ENCODE data around the gene PRRX1.

The PRRX1 gene

GRCh38 chr1:170739803-170740202 lies 75.9 kb downstream of the PRRX1 start:
- no peak overlapping the region for H3K4me3 ChIP-seq (ENCODE audit: low read length)
- DNase-seq (ENCODE audit: low read depth, low spot score) = no peak

DNA sequence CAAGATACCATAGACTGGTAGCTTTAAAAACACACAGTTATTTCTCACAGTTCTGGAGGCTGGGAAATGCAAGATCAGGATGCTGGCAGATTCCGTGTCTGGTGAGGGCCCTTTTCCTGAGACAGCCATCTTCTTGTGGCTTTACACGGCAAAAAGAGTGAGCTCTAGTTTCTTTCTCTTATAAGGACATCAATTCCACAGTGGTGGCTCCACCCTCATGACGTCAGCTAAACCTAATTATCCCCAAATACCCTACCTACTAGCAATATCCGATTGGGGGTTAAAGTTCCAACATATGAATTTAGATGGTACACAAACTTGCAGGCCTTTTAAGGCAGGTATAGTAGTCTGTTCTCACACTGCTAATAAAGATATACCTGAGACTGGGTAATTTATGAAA lies 77.7 kb downstream of the PRRX1 start:
- no peak overlapping the region for H3K4me3 ChIP-seq (ENCODE audit: low read length)
- DNase-seq (ENCODE audit: low read depth, low spot score) = no peak

DNA sequence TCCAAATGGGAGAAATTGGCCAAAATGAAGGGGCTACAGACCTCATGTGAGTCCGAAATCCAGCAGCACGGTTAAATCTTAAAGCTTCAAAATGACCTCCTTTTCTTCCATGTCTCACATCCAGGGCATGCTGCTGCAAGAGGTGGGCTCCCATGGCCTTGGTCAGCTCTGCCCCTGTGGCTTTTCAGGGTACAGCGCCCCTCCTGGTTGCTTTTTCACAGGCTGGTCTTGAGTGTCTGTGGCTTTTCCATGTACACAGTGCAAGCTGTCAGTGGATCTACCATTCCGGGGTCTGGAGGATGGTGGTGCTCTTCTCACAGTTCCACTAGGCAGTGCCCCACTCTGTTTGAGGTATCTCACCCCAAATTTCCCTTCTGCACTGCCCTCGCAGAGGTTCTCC lies 78.7 kb downstream of the PRRX1 start:
- no peak overlapping the region for H3K4me3 ChIP-seq (ENCODE audit: low read length)
- DNase-seq (ENCODE audit: low read depth, low spot score) = no peak

- DNase-seq (ENCODE audit: low read depth, low spot score) = no peak
- H3K4me3 ChIP-seq (ENCODE audit: low read length) = no peak overlapping the region
Measured at GRCh38 chr1:170743083-170743482, 79.2 kb downstream of the PRRX1 start.

GRCh38 chr1:170749549-170749948 lies 85.6 kb downstream of the PRRX1 start:
- H3K4me3 ChIP-seq (ENCODE audit: low read length) = no peak overlapping the region
- DNase-seq (ENCODE audit: low read depth, low spot score) = no peak

- no peak overlapping the region for H3K4me3 ChIP-seq (ENCODE audit: low read length)
- DNase-seq (ENCODE audit: low read depth, low spot score) = no peak
Measured at GRCh38 chr1:170749959-170750358, 86.0 kb downstream of the PRRX1 start.

DNA sequence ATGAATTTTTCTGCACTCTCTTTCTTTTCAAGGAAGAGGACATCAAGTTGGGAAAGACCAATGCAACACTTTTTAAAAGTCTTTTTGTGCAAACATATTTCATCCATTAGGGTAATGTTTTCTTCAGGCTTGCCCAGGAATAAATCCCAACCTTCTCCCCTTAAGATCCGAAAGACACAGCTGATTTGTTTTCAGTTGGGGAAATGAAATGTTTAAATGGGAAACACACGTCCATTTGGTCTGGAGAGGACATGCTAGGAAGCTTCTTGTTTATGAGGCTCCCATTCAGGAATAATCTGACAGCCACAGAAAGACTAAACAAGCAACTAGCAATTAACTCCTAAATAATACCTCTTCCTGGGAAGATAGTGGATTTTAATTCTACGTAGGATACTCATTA lies 91.9 kb downstream of the PRRX1 start:
- no peak for DNase-seq (ENCODE audit: low read depth, low spot score)
- no peak overlapping the region for H3K4me3 ChIP-seq (ENCODE audit: low read length)

GRCh38 chr1:170758992-170759391 lies 95.1 kb downstream of the PRRX1 start:
- H3K4me3 ChIP-seq (ENCODE audit: low read length) = no peak overlapping the region
- DNase-seq (ENCODE audit: low read depth, low spot score) = no peak

GRCh38 chr1:170765279-170765678 lies 101.3 kb downstream of the PRRX1 start:
- no peak for DNase-seq (ENCODE audit: low read depth, low spot score)
- H3K4me3 ChIP-seq (ENCODE audit: low read length) = no peak overlapping the region

DNA sequence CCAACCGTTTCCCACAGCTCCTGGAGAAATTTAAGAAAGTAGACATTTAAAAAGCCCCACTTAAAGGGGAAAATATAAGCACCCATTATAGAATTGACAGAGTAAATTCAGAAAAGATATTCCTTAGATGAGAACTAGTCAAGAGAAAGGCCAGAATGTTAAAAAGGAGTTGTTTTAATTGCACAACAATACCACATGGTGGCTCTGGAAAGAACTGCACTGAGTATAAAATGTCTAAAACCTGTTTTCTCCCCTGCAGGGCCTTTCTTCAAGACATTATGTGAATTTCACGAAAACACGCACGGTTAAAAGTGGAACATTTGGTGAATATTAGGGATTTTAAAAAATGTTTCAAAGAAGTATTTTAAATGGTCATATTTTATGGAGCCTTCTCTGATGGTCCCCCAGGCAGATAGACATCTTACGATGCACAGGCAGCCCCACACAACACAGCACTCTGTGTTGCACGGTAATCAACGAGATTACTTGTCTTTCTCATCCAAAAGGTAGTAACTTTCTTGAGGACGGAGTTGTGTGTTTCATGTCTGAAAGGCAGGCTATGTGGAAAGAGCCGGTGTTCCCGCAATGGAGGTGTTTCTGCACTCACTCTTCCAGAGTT lies 101.9 kb downstream of the PRRX1 start:
- no peak overlapping the region for H3K4me3 ChIP-seq (ENCODE audit: low read length)
- peak; percentile 18 for DNase-seq (ENCODE audit: low read depth, low spot score)

GRCh38 chr1:170768929-170769328 lies 105.0 kb downstream of the PRRX1 start:
- no peak for DNase-seq (ENCODE audit: low read depth, low spot score)

DNA sequence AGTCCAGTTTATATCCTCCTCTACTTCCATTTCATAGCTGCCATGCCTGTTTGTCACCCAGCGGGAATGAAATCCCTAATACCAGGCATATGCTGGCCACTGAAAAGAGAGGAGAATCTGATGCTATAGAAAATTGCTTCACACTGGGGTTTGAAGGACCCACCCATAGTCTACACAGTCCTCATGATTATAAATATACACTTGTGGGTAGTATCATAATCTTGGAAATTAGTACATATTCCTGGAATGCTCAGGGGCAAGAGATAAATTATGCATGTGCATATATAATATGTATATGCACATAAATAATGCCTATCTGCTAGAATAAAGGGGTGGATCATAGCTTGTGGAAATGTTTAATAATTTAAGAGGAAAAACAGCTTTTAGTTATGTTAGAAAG lies 105.8 kb downstream of the PRRX1 start:
- H3K4me3 ChIP-seq (ENCODE audit: low read length) = no peak overlapping the region
- no peak for DNase-seq (ENCODE audit: low read depth, low spot score)

More at GRCh38 chr1:170768929-170769328, 105.0 kb downstream of the PRRX1 start:
- H3K4me3 ChIP-seq (ENCODE audit: low read length) = no peak overlapping the region

GRCh38 chr1:170770254-170770653 lies 106.3 kb downstream of the PRRX1 start:
- no peak for DNase-seq (ENCODE audit: low read depth, low spot score)
- no peak overlapping the region for H3K4me3 ChIP-seq (ENCODE audit: low read length)

- H3K4me3 ChIP-seq (ENCODE audit: low read length) = no peak overlapping the region
- no peak for DNase-seq (ENCODE audit: low read depth, low spot score)
Measured at GRCh38 chr1:170776252-170776651, 112.3 kb downstream of the PRRX1 start.

DNA sequence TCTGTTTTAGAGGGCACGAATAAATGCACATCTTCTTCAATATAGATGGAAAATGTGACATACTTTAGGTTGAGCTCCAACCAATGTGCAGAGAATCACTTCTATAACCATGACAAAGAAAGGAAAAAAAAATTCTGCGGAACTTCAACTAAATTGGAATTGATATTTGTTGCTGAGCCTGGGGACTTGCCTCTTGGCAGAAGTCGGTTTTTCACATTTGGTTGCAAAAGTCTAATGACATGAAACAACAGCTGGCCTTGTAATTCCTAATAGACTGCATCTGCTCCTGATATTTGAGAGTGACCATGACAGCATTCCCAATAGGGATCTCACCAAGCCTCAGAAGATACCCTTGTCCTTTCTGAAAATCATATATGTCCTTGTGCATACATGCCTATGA lies 112.8 kb downstream of the PRRX1 start:
- no peak overlapping the region for H3K4me3 ChIP-seq (ENCODE audit: low read length)
- DNase-seq (ENCODE audit: low read depth, low spot score) = no peak

All from Jurkat, Clone E6-1 (cell line).